HG03139 (cell line): ENCODE measurements around the gene PAQR5.
"Not testable (repeated sequence)": the region's sequence is repeated elsewhere in the genome, so short reads cannot be mapped to it uniquely, and the experiment has no call there.

Experiments used
- ATAC-seq: cut with Tn5 transposase; IDR thresholded peaks from one replicate; pipeline ENCODE4 v1.9.1; 2021; ENCODE audit not compliant: unreplicated experiment

PAQR5 gene

DNA sequence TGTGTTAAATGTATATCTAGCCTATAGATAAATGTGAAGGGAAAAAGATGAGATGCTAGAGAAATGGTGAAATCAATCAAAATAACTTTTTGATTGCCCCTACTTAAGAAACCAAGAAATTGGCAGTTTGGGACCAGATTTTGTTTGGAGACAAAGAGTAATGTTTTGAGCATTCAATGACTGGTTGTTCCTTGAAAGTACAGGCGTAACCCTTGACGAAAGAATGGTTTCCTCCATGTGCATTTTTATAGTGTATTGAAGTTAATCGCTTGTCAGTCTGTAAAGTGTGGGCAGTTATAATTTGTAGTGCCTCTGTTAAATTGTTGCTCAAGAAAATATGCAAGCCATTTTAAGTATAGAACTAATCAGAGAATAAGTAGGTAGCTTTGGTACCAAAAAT, 116.7 kb downstream of the PAQR5 start:
- no peak for ATAC-seq

DNA sequence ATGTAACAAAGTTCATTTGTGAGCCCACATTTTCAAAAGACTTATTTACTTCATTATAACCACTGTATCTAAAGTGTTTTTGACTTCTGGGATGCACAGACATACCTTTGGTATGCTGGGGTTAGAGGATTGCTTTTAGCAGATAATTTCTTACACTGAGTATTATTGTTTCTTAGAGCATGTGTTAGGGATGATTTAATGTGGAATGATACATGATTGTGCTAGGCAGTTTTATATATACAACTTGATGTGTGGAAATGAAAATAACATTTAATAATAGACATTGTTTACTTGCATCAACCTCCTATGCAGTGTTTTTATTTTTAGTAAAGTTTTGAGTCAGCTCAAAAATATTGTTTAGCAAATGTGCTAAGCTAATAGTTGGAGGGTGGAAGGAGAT, 118.9 kb downstream of the PAQR5 start:
- ATAC-seq, result no peak

DNA sequence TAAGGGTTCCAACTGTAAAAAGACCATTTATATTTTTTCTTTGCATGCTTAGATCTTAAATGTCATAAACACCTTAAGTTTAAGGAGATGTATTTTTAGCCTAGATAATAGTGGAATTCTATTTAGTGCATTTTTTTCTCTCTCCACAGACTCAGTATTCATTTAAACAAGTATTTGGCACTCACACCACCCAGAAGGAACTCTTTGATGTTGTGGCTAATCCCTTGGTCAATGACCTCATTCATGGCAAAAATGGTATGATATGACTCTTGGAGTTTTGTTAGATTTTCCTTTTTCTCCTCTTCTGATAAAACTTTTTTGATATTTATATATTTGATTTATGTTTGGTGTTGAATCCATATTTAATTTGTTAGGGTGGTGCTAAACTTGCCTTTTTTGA, 122.8 kb downstream of the PAQR5 start:
- ATAC-seq, result no peak

DNA sequence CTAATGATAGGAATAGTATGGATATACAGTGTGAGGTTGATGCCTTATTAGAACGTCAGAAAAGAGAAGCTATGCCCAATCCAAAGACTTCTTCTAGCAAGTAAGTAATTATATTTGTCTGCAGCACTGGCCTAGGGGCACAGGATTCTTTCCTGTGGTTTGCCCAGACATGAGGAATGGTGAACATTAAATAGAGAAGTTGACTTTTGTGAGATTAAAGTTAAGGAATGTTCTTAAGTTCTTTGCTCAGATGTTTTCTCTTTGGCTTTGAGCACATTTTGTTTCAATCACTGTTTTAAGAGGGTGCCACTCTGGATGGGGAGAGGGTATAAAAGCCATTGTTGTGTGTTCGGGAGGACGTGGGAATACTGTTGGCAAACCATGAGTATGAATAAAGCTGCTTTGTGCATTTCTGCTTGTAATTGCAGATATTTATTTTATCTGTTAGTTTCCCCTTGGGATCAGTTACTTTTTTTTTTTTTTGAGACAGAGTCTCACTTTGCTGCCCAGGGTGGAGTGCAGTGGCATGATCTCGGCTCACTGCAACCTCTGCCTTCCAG, 123.7 kb downstream of the PAQR5 start:
- no peak for ATAC-seq

DNA sequence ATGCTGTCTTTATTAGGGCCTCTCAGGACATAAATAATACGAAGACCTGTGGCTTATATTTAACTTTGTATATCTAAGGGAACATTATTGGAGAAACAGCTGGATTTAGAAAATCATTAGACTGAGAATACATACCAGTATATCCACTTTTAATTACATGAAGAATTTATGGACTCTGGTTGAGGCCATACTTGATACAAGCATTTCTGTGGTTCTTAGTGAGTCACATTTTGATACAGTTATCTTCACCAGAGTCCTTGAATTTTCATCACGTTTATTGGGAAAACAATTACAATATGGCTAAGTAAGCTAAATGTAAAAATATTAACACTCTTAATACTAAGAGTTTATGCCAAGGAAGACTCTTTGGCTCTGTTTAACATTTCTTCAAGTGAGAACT, 125.3 kb downstream of the PAQR5 start:
- ATAC-seq, result no peak

DNA sequence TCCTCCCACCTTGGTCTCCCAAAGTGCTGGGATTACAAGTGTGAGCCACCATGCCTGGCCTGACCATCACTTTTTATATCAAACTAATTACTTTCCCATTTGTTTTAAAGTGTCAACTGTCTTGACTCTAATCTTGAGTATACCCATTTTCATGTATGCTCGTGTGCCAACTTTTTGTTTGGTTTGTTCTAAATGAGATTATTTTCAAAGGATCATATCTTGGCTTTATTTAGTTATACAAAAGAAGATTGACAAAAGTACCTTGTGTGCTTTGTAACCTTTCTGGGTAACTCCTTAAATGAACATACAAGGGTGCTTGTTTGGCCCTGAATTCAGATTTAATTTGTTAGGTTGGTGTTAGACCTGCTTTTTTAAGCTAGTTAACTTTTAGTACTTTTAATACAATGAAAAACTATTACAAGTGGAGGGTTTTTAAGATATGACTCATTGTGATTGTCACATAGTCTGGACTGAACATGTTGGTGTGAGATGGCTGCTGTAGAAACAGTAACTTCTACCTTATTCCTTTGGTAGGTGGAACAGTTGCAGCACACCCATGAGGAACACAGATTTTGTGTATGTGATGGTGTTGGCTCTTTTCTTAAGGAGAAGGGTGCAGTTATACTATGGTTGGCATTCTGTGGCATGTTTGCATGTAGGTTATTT, 126.2 kb downstream of the PAQR5 start:
- no peak for ATAC-seq

DNA sequence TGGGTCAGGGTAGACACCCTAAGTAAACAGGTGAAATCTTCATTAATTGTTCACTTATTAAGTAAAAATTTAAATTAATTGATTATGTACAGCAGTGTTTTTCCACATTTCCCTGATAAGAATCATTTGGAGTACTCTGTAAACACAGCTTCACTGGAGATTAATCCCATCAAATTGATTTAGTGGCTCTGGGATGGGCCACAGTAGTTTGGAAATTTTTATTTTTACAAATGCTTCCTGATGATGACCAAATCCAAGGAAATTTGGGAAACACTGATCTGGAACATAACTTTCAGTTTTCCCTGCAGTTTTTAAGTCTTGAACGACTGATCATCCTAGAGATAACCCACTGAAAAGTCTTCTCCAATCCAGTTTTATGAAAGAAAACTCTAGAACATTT, 135.1 kb downstream of the PAQR5 start:
- no peak for ATAC-seq

DNA sequence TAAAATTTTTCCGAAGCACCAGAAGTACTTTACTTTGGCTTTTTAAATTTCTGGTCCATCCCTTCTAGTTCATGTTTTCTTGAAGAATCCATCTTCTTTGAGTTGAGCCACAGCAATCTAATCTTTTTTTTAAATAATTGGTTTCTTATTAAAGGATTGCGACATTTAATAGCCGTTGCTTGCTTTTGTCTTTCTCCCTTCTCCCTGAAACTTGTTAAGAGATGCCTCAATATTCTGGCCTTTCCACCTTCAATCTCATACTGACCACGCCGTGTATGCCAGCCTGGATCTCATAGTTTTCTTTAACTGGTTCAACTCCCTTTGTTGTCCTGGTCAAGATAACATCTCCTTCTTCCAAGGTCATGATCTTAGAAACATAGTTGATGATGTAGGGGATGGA, 135.5 kb downstream of the PAQR5 start:
- ATAC-seq, result no peak

DNA sequence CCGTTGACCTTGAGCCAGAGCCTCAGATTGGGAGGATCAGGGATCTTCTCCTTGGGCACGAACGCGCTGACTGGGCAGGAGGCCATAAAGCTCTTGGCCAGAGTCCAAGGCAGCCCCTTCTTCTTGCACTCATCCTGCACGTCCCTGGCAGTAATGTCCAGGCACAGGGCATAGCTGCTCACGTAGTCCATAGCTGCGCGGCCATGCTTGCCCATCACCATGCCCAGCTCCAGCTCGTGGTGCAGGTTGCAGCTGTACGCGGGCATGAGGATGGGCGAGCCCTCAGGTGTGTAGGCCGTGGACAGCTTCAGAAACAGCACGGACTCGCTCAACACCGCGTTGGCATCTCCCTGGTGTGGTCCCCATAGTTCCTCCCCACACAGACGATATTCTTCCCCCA, 136.0 kb downstream of the PAQR5 start:
- ATAC-seq, result no peak

DNA sequence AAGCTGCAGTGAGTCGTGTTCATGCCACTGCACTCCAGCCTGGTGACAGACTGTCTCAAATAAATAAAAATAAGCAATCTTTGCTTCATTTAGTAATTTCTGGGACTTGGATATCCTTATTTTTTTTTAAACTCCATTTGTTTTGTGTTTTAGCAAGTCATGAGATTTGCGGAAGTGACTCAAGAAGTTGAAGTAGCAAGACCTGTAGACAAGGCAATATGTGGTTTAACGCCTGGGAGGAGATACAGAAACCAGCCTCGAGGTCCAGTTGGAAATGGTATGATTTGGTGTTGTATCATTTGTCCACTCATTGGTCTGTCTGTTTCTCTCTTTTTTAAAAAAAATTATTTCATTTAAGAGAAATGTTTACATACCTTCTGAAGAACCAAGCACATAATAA, 137.3 kb downstream of the PAQR5 start:
- no peak for ATAC-seq

DNA sequence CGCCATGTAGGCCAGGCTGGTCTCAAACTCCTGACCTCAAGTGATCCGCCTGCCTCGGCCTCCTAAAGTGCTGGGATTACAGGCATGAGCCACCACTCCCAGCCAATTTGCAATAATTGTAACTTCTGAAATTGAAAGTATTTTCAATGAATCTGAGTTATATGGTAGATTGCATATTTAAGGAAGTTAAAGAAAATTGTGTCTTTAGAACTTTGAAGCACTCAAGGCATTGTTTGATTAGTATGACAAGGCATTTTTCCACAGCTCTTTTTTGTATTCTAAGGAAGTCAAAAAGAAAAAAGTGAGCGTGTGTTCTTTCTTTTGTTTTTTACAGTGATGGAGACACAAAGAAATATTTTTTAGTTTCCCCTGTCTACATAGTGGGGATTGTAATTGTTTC, 138.2 kb downstream of the PAQR5 start:
- ATAC-seq, result no peak

DNA sequence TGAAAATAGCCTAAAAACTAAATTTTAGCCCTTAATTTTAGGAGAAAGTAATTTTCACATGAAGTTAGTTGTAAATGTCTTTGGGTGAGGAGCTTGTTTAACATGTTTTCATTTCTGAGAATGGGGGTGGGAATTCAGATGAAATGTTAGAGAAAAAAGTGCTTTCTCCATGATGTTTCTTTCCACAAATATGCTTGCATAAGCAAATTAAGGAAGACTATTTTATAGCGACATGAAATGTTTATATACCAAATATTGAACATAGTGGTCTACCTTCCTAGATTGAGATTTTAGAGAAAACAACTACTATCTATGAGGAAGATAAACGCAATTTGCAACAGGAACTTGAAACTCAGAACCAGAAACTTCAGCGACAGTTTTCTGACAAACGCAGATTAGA, 140.9 kb downstream of the PAQR5 start:
- no peak for ATAC-seq

DNA sequence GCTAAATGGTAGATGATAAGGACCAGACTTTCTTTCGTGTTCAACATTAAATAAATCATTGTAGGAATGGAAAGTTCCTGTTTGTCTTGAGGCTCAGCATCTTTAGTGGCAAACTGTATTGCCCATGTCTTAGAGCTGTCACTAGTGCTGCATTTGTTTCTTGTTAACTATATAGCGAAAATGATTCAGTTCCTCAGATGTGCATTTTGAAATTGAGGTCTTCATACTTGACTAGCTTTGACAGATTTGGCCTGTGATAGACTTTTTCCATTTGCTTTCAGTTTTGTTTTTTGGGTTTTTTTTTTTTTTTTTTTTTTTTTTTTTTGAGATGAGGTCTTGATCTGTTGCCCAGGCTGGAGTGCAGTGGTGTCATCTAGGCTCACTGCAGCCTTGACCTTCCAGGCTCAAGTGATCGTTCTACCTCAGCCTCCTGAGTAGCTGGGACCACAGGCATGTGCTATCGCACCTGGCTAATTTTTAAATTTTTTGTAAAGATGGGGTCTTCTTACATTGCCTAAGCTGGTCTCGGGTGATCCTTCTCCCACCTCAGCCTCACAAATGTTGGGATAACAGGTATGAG, 144.4 kb downstream of the PAQR5 start:
- no peak for ATAC-seq

DNA sequence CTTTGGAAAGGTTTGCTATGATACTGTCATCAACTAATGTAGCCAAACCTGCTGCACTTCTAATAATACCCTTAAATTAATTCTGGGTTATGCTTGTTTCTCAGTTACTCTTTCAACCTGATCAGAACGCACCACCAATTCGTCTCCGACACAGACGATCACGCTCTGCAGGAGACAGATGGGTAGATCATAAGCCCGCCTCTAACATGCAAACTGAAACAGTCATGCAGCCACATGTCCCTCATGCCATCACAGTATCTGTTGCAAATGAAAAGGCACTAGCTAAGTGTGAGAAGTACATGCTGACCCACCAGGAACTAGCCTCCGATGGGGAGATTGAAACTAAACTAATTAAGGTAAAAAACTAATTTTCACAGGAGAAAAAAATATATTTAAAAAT, 146.0 kb downstream of the PAQR5 start:
- ATAC-seq, result no peak

DNA sequence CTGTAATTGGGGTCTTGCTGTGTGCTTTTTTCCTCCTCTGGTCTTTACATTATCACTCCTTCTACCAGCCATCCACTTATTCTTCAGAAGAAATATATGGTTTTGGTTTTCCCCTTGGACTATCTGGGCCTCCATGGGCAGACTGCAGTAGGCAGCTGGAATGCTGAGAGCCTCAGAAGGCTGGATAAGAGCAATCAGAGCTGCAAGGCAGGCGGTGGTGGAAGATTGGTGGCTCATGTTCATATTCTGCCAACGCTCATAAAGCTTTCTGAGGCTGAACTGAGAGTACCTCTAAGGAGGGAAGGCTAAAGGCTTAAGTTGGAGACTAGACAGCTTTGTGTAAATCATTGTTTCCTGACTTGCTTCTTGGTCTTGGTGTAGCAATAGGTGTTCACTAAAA, 148.2 kb downstream of the PAQR5 start:
- ATAC-seq, result no peak

DNA sequence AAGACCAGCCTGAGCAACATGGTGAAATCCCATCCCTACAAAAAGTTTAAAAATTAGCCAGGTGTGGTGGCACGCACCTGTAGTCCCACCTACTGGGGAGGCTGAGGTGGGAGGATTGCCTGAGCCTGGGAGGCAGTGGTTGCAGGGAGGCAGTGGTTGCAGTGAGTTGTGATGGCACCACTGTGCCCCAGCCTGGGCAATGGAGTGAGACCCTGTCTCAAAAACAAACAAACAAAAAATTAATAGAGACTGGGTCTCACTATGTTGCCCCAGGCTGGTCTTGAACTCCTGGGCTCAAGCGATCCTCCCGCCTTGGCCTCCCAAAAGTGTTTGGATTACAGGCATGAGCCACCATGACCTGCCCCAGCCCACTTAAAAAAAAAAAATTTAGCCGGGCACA, 151.5 kb downstream of the PAQR5 start:
- not testable (repeated sequence) for ATAC-seq

DNA sequence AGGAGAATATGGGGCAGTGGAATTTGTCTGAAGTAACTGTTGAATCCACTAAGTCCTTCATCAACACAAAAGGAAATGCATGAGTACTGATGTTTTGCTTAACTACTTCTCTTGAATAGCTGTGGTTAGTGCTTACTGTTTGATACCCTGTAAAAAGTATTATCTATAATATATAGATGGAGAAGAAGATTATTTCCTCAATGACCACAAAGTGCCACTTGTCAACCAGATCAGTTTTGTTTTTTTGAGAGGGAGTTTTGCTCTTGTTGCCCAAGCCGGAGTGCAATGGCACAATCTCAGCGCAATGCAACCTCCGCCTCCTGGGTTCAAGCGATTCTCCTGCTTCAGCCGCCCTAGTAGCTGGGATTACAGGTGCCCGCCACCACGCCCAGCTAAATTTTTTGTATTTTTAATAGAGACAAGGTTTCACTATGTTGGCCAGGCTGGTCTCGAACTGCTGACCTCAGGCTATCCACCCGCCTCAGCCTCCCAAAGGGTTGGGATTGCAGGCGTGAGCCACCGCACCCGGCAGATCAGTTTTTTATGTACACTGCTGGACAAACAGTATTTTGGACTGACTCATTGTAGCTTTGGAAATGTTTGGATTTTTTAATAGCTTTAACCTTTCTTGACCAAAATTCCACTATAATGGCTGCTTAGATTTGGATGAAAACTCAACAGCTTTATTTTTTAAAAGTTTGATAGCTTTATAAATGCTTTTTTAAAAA, 152.4 kb downstream of the PAQR5 start:
- no peak for ATAC-seq

DNA sequence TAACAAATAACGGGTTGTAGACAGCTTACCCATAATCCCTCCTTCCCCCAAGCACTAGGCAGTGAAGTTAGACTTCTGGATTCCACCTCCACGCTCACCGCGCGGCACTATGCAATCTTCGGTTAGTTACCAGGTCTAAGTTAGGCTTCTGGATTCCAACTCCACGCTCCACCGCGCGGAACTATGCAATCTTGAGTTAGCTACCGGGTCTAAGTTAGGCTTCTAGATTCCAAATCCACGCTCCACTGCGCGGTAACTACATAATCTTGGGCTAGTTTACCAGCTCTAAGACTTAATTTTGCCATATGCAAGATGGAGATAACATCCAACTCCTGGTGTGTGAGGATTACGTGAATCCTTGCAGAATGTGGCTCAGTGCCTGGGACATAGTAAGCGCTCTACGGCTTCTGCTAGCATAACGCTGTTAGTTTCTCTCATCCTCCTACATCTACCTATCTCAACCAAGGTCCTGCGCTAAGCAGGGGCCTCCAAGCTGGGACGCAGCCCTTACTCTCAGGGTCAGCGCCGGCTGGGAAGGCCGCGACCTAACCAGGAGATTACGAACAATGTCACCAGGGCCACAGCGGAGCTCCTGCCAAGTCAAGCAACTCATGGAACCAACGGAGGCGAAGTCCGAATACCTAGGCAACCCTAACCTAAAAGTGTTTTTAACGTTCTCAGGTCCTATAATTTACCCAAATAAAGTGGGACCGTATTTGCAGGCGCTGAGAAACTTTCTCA, 153.4 kb downstream of the PAQR5 start:
- ATAC-seq, result peak; percentile 40

DNA sequence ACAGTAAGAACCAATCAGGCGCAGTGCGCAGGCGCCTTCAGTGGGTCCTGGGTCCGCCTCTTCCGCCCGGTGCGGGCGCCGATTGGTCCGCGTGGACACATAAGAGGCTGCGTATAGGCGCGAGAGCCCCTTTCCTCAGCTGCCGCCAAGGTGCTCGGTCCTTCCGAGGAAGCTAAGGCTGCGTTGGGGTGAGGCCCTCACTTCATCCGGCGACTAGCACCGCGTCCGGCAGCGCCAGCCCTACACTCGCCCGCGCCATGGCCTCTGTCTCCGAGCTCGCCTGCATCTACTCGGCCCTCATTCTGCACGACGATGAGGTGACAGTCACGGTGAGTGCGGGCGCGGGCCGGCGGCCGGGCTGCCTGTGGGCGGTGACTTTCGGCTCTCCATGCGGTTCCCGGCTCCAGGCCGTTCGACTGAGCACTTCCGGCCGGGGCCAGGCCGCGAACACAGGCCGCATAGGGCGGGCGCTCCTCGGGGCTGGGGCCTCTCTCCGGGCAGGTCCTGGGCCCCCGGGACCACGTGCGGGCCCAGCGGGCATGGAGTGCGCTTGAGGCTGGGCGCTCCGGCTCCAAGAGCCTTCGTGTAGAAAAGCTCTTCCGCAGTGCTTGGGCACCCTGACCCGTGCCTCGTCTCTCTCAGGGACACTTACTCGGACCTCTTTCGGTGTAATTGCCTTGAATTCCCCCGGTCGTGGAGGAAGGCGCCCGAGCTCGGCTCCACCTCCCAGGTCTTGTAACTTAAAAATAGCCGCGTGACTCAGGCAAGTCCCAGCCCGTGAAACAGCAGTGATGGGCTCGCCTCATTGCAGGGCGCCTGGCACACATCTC, 154.2 kb downstream of the PAQR5 start, which contains the start of gene RPLP1:
Gene RPLP1 (plus strand): TSS at position 127 of the 830 bp plus-strand sequence. CDS start 131 bp downstream, at position 258.
- ATAC-seq, result peak; percentile 74

DNA sequence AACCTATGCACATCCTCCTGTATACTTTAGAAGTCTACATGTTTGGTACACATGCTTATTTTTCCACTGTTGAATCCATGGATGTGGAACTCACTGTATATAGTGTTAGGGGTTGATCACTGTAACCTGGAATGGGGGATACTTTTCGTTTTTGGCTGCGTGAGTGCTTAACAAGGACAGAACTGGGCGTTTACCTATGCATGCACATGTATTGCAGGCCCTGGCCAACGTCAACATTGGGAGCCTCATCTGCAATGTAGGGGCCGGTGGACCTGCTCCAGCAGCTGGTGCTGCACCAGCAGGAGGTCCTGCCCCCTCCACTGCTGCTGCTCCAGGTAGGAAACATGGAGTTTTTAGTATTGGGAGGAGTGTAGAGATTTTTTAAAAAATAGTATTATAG, 156.2 kb downstream of the PAQR5 start:
- ATAC-seq, result no peak
